Fibroblast of the aortic adventitia (primary cell): ENCODE measurements around the gene RGS7. TPM values are rescaled to one million over a fixed set of nuclear protein-coding genes. Genes with fewer than 3 reads are reported as not detected.

Experiments used
- DNase-seq: peaks from one replicate; pipeline ENCODE4 v3.0.0-alpha.2; 2010; ENCODE audit warnings: low read depth
- H3K4me3 ChIP-seq: 2 replicates; pipeline ENCODE4 v1.5.1; 2011; ENCODE audit warnings: low read depth, mild to moderate bottlenecking, control low read depth, low read length, moderate library complexity
- CTCF ChIP-seq: IDR thresholded peaks from 2 replicates; pipeline ENCODE4 v1.5.1; 2011; ENCODE audit warnings: mild to moderate bottlenecking, low read length, control low read depth, inconsistent platforms; ENCODE audit not compliant: insufficient read depth
- total RNA-seq: library from RNA; depleted of rRNA; stranded (reverse); fragments of >200 nt; gene quantifications from 2 replicates; pipeline ENCODE4 v1.2.3, GENCODE V29; 2012; ENCODE audit warnings: low replicate concordance

RGS7 gene
- total RNA-seq, 1 donor = 0.63 TPM

- no peak overlapping the region for H3K4me3 ChIP-seq
- TF ChIP-seq CTCF = no peak
- no peak for DNase-seq
Observed at GRCh38 chr1:240844486-240844885, 512.5 kb downstream of the RGS7 start.

GRCh38 chr1:240843798-240844197 lies 513.2 kb downstream of the RGS7 start:
- H3K4me3 ChIP-seq = no peak overlapping the region
- no peak for DNase-seq
- TF ChIP-seq CTCF = no peak

GRCh38 chr1:240836271-240836670 lies 520.7 kb downstream of the RGS7 start:
- H3K4me3 ChIP-seq = no peak overlapping the region
- DNase-seq = no peak
- TF ChIP-seq CTCF = no peak

GRCh38 chr1:240835291-240835690 lies 521.7 kb downstream of the RGS7 start:
- no peak overlapping the region for H3K4me3 ChIP-seq
- no peak for TF ChIP-seq CTCF
- DNase-seq = no peak

GRCh38 chr1:240833075-240833474 lies 523.9 kb downstream of the RGS7 start:
- no peak for TF ChIP-seq CTCF
- no peak overlapping the region for H3K4me3 ChIP-seq
- DNase-seq = no peak

- TF ChIP-seq CTCF = peak; percentile 27
- no peak for DNase-seq
- no peak overlapping the region for H3K4me3 ChIP-seq
Observed at GRCh38 chr1:240831922-240832321, 525.1 kb downstream of the RGS7 start.

- peak; percentile 92 for DNase-seq
- H3K4me3 ChIP-seq = no peak overlapping the region
- TF ChIP-seq CTCF = peak; percentile 23
Observed at GRCh38 chr1:240831191-240831631, 525.8 kb downstream of the RGS7 start.
